CD4-positive, CD25-positive, alpha-beta regulatory T cell (primary cell): ENCODE measurements around the gene RAB15. TPM values are rescaled to one million over a fixed set of nuclear protein-coding genes. Genes with fewer than 3 reads are reported as not detected.

Source experiments
- ATAC-seq, 2 donors: fragments of 150-1000 bp; cut with Tn5 transposase; one replicate each; pipeline ENCODE4 v1.10.0; 2021; ENCODE audit warnings: low read depth in 2 of 2, moderate number of reproducible peaks in 2 of 2, moderate library complexity in 1 of 2
- DNase-seq, 3 donors: peaks; one replicate each; pipeline versions ENCODE4 v3.0.0 to v3.0.0-alpha.2; 2012 to 2022; ENCODE audit warnings: mixed read lengths in 1 of 3
- H3K27ac ChIP-seq: one replicate; pipeline ENCODE4 v1.7.0; 2013; ENCODE audit warnings: mild to moderate bottlenecking, low read length; ENCODE audit not compliant: insufficient read depth, poor library complexity, severe bottlenecking
- H3K27me3 ChIP-seq: one replicate; pipeline ENCODE4 v1.7.0; 2013; ENCODE audit warnings: low read length; ENCODE audit not compliant: control insufficient read depth, insufficient read depth
- H3K36me3 ChIP-seq: one replicate; pipeline ENCODE4 v1.7.0; 2013; ENCODE audit warnings: mild to moderate bottlenecking, low read length, moderate library complexity; ENCODE audit not compliant: control insufficient read depth, insufficient read depth
- H3K4me1 ChIP-seq: 2 replicates; pipeline ENCODE4 v1.7.0; 2013; ENCODE audit warnings: mild to moderate bottlenecking, low read length; ENCODE audit not compliant: insufficient read depth, control insufficient read depth, poor library complexity, severe bottlenecking
- H3K4me3 ChIP-seq: one replicate; pipeline ENCODE4 v1.7.0; 2013; ENCODE audit warnings: low read depth, mild to moderate bottlenecking, low read length, moderate library complexity
- H3K9me3 ChIP-seq, 2 experiments: 1 replicate in 1 of 2; 2 replicates in 1 of 2; pipeline ENCODE4 v1.7.0; 2013; ENCODE audit warnings: low read length in 2 of 2, mild to moderate bottlenecking in 1 of 2, moderate library complexity in 1 of 2; ENCODE audit not compliant: control insufficient read depth in 2 of 2
- H3K27ac Mint-ChIP-seq, 3 donors: one replicate each; pipeline ENCODE4 v1.8.0; 2020 to 2022; ENCODE audit warnings: mild to moderate bottlenecking in 3 of 3, mixed read lengths in 3 of 3, moderate library complexity in 2 of 3
- H3K27me3 Mint-ChIP-seq: one replicate; pipeline ENCODE4 v1.8.0; 2022; ENCODE audit warnings: mild to moderate bottlenecking, mixed read lengths
- H3K36me3 Mint-ChIP-seq: one replicate; pipeline ENCODE4 v1.8.0; 2020; ENCODE audit warnings: mixed read lengths
- H3K4me1 Mint-ChIP-seq, 4 donors: one replicate each; pipeline ENCODE4 v1.8.0; 2020 to 2022; ENCODE audit warnings: mixed read lengths in 4 of 4, mild to moderate bottlenecking in 1 of 4
- H3K4me3 Mint-ChIP-seq, 4 donors: one replicate each; pipeline ENCODE4 v1.8.0; 2020 to 2022; ENCODE audit warnings: mild to moderate bottlenecking in 4 of 4, mixed read lengths in 4 of 4, moderate library complexity in 3 of 4
- H3K9me3 Mint-ChIP-seq, 7 donors: one replicate each; pipeline ENCODE4 v1.8.0; 2020 to 2022; ENCODE audit warnings: mixed read lengths in 7 of 7, mild to moderate bottlenecking in 3 of 7, moderate library complexity in 2 of 7
- polyA plus RNA-seq, 4 donors: library from polyadenylated mRNA; unstranded; fragments of 300-500 nt; fragmentation: Illumina TruSeq; gene quantifications; one replicate each; pipeline ENCODE4 v1.2.3, GENCODE V29; 2021
- total RNA-seq: library from RNA; stranded (reverse); gene quantifications from one replicate; pipeline ENCODE4 v1.2.3, GENCODE V29; 2022

Gene RAB15
- total and polyA plus RNA-seq, 5 donors from 2014 or later, result 3.0 to 6.5 (median 3.3) TPM

- H3K27ac ChIP-seq, result no peak overlapping the region
- Mint-ChIP-seq H3K4me3 (no peak overlapping the region), H3K27me3 (no peaks in the 10 kb centered on the region), H3K27ac (peak overlapping the region in 2 of 3 donors; percentile 79 to 90), H3K4me1 (peaks cover 34 to 63% (median 46%) of the 10 kb centered on the region in 4 donors), H3K9me3 (no peaks in the 10 kb centered on the region), H3K36me3 (peaks cover 28% of the 10 kb centered on the region)
- H3K4me1 ChIP-seq, result peaks cover 68% of the 10 kb centered on the region
- ATAC-seq (no peak), DNase-seq (no peak)
- no peaks in the 10 kb centered on the region for H3K27me3 ChIP-seq
- no peaks in the 10 kb centered on the region for H3K9me3 ChIP-seq
- no peak overlapping the region for H3K4me3 ChIP-seq
- peaks cover 37% of the 10 kb centered on the region for H3K36me3 ChIP-seq
Observed at GRCh38 chr14:64932231-64932630, 39.9 kb downstream of the RAB15 start.

- Histone ChIP-seq H3K36me3 (peaks cover 39% of the 10 kb centered on the region), H3K27me3 (no peaks in the 10 kb centered on the region), H3K9me3 (no peaks in the 10 kb centered on the region), H3K4me1 (peaks cover 72% of the 10 kb centered on the region), H3K4me3 (no peak overlapping the region), H3K27ac (peak overlapping the region; percentile 81)
- H3K9me3 Mint-ChIP-seq, result no peaks in the 10 kb centered on the region
- no peaks in the 10 kb centered on the region for H3K27me3 Mint-ChIP-seq
- peak overlapping the region in 1 of 3 donors; percentile 87 for H3K27ac Mint-ChIP-seq
- DNase-seq (no peak), ATAC-seq (no peak)
- peak overlapping the region in 2 of 4 donors; percentile 58 to 59 for H3K4me3 Mint-ChIP-seq
- peaks cover 23 to 53% (median 41%) of the 10 kb centered on the region in 4 donors for H3K4me1 Mint-ChIP-seq
- peaks cover 33% of the 10 kb centered on the region for H3K36me3 Mint-ChIP-seq
Observed at GRCh38 chr14:64931123-64931522, 41.0 kb downstream of the RAB15 start.

GRCh38 chr14:64930085-64930843 lies 41.9 kb downstream of the RAB15 start:
- no peaks in the 10 kb centered on the region for H3K27me3 Mint-ChIP-seq
- peaks cover 46% of the 10 kb centered on the region for H3K36me3 ChIP-seq
- H3K4me3 ChIP-seq, result peak overlapping the region; percentile 79
- peaks cover 17 to 56% (median 37%) of the 10 kb centered on the region in 4 donors for H3K4me1 Mint-ChIP-seq
- ATAC-seq, result no peak
- H3K9me3 ChIP-seq, result no peaks in the 10 kb centered on the region
- no peak overlapping the region for H3K27ac Mint-ChIP-seq
- H3K36me3 Mint-ChIP-seq, result peaks cover 35% of the 10 kb centered on the region
- DNase-seq, result no peak
- peak overlapping the region; percentile 81 for H3K27ac ChIP-seq
- H3K4me3 Mint-ChIP-seq, result peak overlapping the region; percentile 39 to 73 (median 58)
- no peaks in the 10 kb centered on the region for H3K9me3 Mint-ChIP-seq
- H3K27me3 ChIP-seq, result no peaks in the 10 kb centered on the region
- peaks cover 67% of the 10 kb centered on the region for H3K4me1 ChIP-seq

GRCh38 chr14:64929014-64929359 lies 43.1 kb downstream of the RAB15 start:
- Mint-ChIP-seq H3K27me3 (no peaks in the 10 kb centered on the region), H3K27ac (no peak overlapping the region), H3K4me3 (no peak overlapping the region), H3K4me1 (peaks cover 13 to 53% (median 33%) of the 10 kb centered on the region in 4 donors), H3K36me3 (peaks cover 32% of the 10 kb centered on the region), H3K9me3 (no peaks in the 10 kb centered on the region)
- Histone ChIP-seq H3K4me3 (peak overlapping the region; percentile 79), H3K27me3 (no peaks in the 10 kb centered on the region), H3K36me3 (peaks cover 56% of the 10 kb centered on the region), H3K4me1 (peaks cover 73% of the 10 kb centered on the region), H3K9me3 (no peaks in the 10 kb centered on the region), H3K27ac (peak overlapping the region; percentile 81)
- ATAC-seq (peak in 1 of 2 donors; percentile 25), DNase-seq (peak in 1 of 3 donors; percentile 10)

- Histone ChIP-seq H3K27ac (peak overlapping the region; percentile 81), H3K4me1 (peaks cover 72% of the 10 kb centered on the region), H3K4me3 (peak overlapping the region; percentile 79), H3K27me3 (no peaks in the 10 kb centered on the region), H3K36me3 (peaks cover 53% of the 10 kb centered on the region), H3K9me3 (no peaks in the 10 kb centered on the region)
- Mint-ChIP-seq H3K36me3 (peaks cover 29% of the 10 kb centered on the region), H3K27me3 (no peaks in the 10 kb centered on the region), H3K4me3 (no peak overlapping the region), H3K27ac (no peak overlapping the region), H3K9me3 (no peaks in the 10 kb centered on the region), H3K4me1 (peaks cover 17 to 56% (median 34%) of the 10 kb centered on the region in 4 donors)
- peak; percentile 89 for ATAC-seq
- DNase-seq, result peak in 2 of 3 donors; percentile 66 to 74
Observed at GRCh38 chr14:64928239-64929013, 43.7 kb downstream of the RAB15 start.

GRCh38 chr14:64927031-64927430 lies 45.1 kb downstream of the RAB15 start:
- H3K4me3 Mint-ChIP-seq, result no peak overlapping the region

GRCh38 chr14:64926398-64926995 lies 45.6 kb downstream of the RAB15 start:
- Histone ChIP-seq H3K36me3 (peaks cover 40% of the 10 kb centered on the region), H3K4me3 (no peak overlapping the region), H3K9me3 (no peaks in the 10 kb centered on the region), H3K4me1 (peaks cover 82% of the 10 kb centered on the region), H3K27me3 (no peaks in the 10 kb centered on the region), H3K27ac (peak overlapping the region; percentile 81)
- ATAC-seq (no peak), DNase-seq (no peak)
- H3K36me3 Mint-ChIP-seq, result peaks cover 35% of the 10 kb centered on the region
- peak overlapping the region; percentile 22 to 85 (median 74) for H3K27ac Mint-ChIP-seq
- no peak overlapping the region for H3K4me3 Mint-ChIP-seq
- no peaks in the 10 kb centered on the region for H3K27me3 Mint-ChIP-seq
- H3K9me3 Mint-ChIP-seq, result no peaks in the 10 kb centered on the region
- peaks cover 25 to 52% (median 43%) of the 10 kb centered on the region in 4 donors for H3K4me1 Mint-ChIP-seq

More at GRCh38 chr14:64927031-64927430, 45.1 kb downstream of the RAB15 start:
- Histone ChIP-seq H3K4me3 (no peak overlapping the region), H3K27me3 (no peaks in the 10 kb centered on the region), H3K36me3 (peaks cover 40% of the 10 kb centered on the region), H3K27ac (peak overlapping the region; percentile 81), H3K9me3 (no peaks in the 10 kb centered on the region), H3K4me1 (peaks cover 82% of the 10 kb centered on the region)
- DNase-seq (no peak), ATAC-seq (no peak)
- H3K27ac Mint-ChIP-seq, result peak overlapping the region in 2 of 3 donors; percentile 22 to 74
- peaks cover 22 to 49% (median 39%) of the 10 kb centered on the region in 4 donors for H3K4me1 Mint-ChIP-seq
- no peaks in the 10 kb centered on the region for H3K9me3 Mint-ChIP-seq
- peaks cover 30% of the 10 kb centered on the region for H3K36me3 Mint-ChIP-seq
- no peaks in the 10 kb centered on the region for H3K27me3 Mint-ChIP-seq
